Kidney (tissue), 14 donors: ENCODE data around the gene BRINP3. TPM values are rescaled to one million over a fixed set of nuclear protein-coding genes. Genes with fewer than 3 reads are reported as not detected.
"Not testable (repeated sequence)": the region's sequence is repeated elsewhere in the genome, so short reads cannot be mapped to it uniquely, and the experiment has no call there.

Experiments
- DNase-seq, 5 donors: peaks; one replicate each; pipeline ENCODE4 v3.0.0-alpha.2; 2013 to 2020
- FAIRE-seq: peaks from 2 replicates; lab custom pipeline; 2012; peaks lifted over from hg19 to GRCh38; lab: Jason Lieb, UNC
- H3K27ac ChIP-seq, 2 donors: one replicate each; pipeline ENCODE4 v1.7.0; 2013; ENCODE audit warnings: low read depth in 2 of 2, low read length in 2 of 2, inconsistent platforms in 1 of 2
- H3K27me3 ChIP-seq: one replicate; pipeline ENCODE4 v1.7.1; 2013; ENCODE audit warnings: low read length, inconsistent platforms; ENCODE audit not compliant: control insufficient read depth, insufficient read depth
- H3K36me3 ChIP-seq, 3 donors: one replicate each; pipeline versions ENCODE4 v1.7.0 to v1.7.1; 2013; ENCODE audit warnings: low read length in 3 of 3, control low read depth in 1 of 3, inconsistent platforms in 1 of 3; ENCODE audit not compliant: insufficient read depth in 3 of 3, control insufficient read depth in 2 of 3
- H3K4me1 ChIP-seq, 3 donors: one replicate each; pipeline versions ENCODE4 v1.7.0 to v1.7.1; 2013; ENCODE audit warnings: low read length in 3 of 3, inconsistent platforms in 1 of 3, low read depth in 1 of 3; ENCODE audit not compliant: control insufficient read depth in 2 of 3, insufficient read depth in 2 of 3
- H3K4me3 ChIP-seq, 3 donors: one replicate each; pipeline versions ENCODE4 v1.7.0 to v1.8.1; 2013; ENCODE audit warnings: low read length in 3 of 3, control low read depth in 1 of 3, inconsistent platforms in 1 of 3
- H3K9ac ChIP-seq, 3 donors: one replicate each; pipeline versions ENCODE4 v1.7.0 to v1.7.1; 2013; ENCODE audit warnings: low read length in 3 of 3, control low read depth in 1 of 3, inconsistent platforms in 1 of 3
- H3K9me3 ChIP-seq, 3 donors: one replicate each; pipeline versions ENCODE4 v1.7.0 to v1.7.1; 2013; ENCODE audit warnings: low read length in 3 of 3, control low read depth in 1 of 3, inconsistent platforms in 1 of 3; ENCODE audit not compliant: control insufficient read depth in 2 of 3, insufficient read depth in 1 of 3
- intact Hi-C: fragments of 100-400 bp; cut with DNase I; formaldehyde crosslinking; loops from one replicate; pipeline ENCODE4 v1.11.1; 2022
- polyA plus RNA-seq: library from polyadenylated mRNA; stranded (reverse); fragments of 350-450 nt; fragmentation: Illumina TruSeq; extraction: RNeasy Lipid Tissue Mini Kit (QIAGEN cat#74804); gene quantifications from one replicate; pipeline ENCODE4 v1.2.3, GENCODE V29; 2014; ENCODE audit warnings: low read depth, low replicate concordance; ENCODE audit not compliant: insufficient read depth
- total RNA-seq: library from RNA; stranded (reverse); fragmentation: NEBNext Ultra II Directional; extraction: Animal tissue kit (Norgen Biotek cat#: 25700); gene quantifications from one replicate; pipeline ENCODE4 v1.2.1, GENCODE V29; 2021
- TF ChIP-seq, protein P1 (sequence below): IDR thresholded peaks from 3 replicates; pipeline ENCODE4 v1.5.1; 2012; ENCODE audit warnings: mild to moderate bottlenecking, moderate library complexity, borderline replicate concordance; ENCODE audit not compliant: insufficient read depth; ENCODE audit errors: extremely low read depth
- donor health status: control.
- donor health status: control.
- donor health status: control.
- donor health status: control.
- donor health status: control.
- donor health status: DM: yes; HTN: yes; CAD: no.
- donor health status: Normal renal cell carcinoma (clear cell type).

The BRINP3 gene
- total and polyA plus RNA-seq, 2 donors from 2014 or later = 1.4 to 1.8 TPM

DNA sequence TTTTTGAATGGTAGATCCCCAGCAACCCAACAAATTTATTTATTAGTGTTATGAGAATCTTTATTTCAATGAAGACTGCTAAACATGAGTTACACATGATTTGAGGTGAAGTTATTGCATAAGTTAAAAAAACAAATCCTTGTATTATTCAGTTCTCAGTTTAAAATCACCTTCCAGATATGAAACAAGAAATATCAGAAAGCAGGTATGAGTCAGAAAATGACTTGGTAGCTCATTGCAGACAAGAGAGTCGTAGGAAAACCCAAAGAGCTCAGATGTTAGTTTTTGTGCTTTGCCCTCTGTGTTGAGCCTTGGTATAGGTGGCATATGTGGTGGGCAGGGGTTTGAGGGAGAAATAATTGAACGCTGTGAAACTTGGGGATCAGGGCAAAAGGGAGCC is 339.4 kb downstream of the BRINP3 start:
- Histone ChIP-seq H3K36me3 (no peaks in the 10 kb centered on the region), H3K4me3 (no peak overlapping the region), H3K4me1 (no peaks in the 10 kb centered on the region), H3K27me3 (no peaks in the 10 kb centered on the region), H3K9me3 (no peaks in the 10 kb centered on the region), H3K9ac (no peak overlapping the region), H3K27ac (no peak overlapping the region)
- DNase-seq (no peak), FAIRE-seq (no peak)
- TF ChIP-seq, protein P1, sequence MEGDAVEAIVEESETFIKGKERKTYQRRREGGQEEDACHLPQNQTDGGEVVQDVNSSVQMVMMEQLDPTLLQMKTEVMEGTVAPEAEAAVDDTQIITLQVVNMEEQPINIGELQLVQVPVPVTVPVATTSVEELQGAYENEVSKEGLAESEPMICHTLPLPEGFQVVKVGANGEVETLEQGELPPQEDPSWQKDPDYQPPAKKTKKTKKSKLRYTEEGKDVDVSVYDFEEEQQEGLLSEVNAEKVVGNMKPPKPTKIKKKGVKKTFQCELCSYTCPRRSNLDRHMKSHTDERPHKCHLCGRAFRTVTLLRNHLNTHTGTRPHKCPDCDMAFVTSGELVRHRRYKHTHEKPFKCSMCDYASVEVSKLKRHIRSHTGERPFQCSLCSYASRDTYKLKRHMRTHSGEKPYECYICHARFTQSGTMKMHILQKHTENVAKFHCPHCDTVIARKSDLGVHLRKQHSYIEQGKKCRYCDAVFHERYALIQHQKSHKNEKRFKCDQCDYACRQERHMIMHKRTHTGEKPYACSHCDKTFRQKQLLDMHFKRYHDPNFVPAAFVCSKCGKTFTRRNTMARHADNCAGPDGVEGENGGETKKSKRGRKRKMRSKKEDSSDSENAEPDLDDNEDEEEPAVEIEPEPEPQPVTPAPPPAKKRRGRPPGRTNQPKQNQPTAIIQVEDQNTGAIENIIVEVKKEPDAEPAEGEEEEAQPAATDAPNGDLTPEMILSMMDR = no peak
- intact Hi-C loops = no loop called here

- TF ChIP-seq, protein P1 = no peak
- Histone ChIP-seq H3K9ac (no peak overlapping the region), H3K4me1 (no peaks in the 10 kb centered on the region), H3K36me3 (no peaks in the 10 kb centered on the region), H3K27me3 (no peaks in the 10 kb centered on the region), H3K4me3 (no peak overlapping the region), H3K27ac (no peak overlapping the region), H3K9me3 (no peaks in the 10 kb centered on the region)
- intact Hi-C loops = no loop called here
- no peak for DNase-seq
- no peak for FAIRE-seq
These were observed 348.3 kb downstream of the BRINP3 start for GRCh38 chr1:190129366-190129765.

DNA sequence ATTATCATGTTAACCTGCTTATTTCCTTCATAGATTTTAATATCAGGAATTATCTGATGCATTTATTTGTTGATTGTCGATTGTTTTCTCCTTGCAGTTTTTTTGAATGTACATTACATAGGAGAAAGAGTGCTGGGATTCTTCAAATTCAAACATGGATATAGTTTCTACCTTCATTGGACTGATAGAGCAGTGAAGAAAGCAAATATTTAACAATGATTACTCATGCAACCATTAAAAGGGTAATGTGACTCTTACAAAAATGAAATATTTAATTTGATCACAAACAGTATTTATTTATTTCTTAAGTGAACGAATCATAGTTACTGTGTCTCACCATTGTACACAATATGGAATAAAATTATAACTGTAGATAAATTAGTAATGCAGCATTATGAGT is 350.9 kb downstream of the BRINP3 start:
- DNase-seq (no peak), FAIRE-seq (no peak)
- intact Hi-C loops = no loop called here
- Histone ChIP-seq H3K27ac (no peak overlapping the region), H3K27me3 (no peaks in the 10 kb centered on the region), H3K9ac (no peak overlapping the region), H3K4me1 (no peaks in the 10 kb centered on the region), H3K9me3 (no peaks in the 10 kb centered on the region), H3K36me3 (no peaks in the 10 kb centered on the region), H3K4me3 (no peak overlapping the region)
- TF ChIP-seq, protein P1 = no peak

DNA sequence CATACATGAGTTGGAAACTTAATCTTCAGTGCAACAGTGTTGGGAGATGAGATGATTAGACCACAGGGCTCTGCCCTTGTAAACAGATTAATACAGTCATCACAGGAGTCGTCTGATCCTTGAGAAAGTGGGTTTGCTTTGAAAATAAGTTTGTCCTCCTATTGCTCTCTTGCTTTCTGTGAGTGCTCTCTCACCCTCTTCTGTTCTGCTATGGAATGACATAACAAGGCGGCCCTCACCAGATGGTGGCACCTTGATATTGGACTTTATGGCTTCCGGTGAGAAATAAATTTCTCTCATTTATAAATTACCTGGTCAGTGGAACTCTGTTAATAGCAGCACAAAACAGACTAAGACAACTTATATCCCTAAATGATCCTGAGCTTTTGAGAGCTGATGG is 353.6 kb downstream of the BRINP3 start:
- TF ChIP-seq, protein P1 = no peak

GRCh38 chr1:190120564-190120963 is 357.1 kb downstream of the BRINP3 start:
- H3K4me1 ChIP-seq, DNase-seq, FAIRE-seq, H3K9ac ChIP-seq, H3K9me3 ChIP-seq, H3K4me3 ChIP-seq, H3K27me3 ChIP-seq, H3K36me3 ChIP-seq, H3K27ac ChIP-seq, intact Hi-C loops: not testable (repeated sequence)

More for the DNA sequence above, 353.6 kb downstream of the BRINP3 start:
- no peak for FAIRE-seq
- Histone ChIP-seq H3K4me1 (no peaks in the 10 kb centered on the region), H3K9me3 (peaks cover 0 to 2% (median 0%) of the 10 kb centered on the region in 3 donors), H3K36me3 (no peaks in the 10 kb centered on the region), H3K9ac (no peak overlapping the region), H3K27ac (no peak overlapping the region), H3K4me3 (no peak overlapping the region), H3K27me3 (no peaks in the 10 kb centered on the region)
- DNase-seq = no peak
- intact Hi-C loops = no loop called here
